IMR-90 (cell line): Measurements from ENCODE around the gene CKLF. TPM values are rescaled to one million over a fixed set of nuclear protein-coding genes. Genes with fewer than 3 reads are reported as not detected.

Source experiments
- ATAC-seq: fragments of 200-7000 bp; cut with Tn5 transposase; 2 replicates; pipeline ENCODE4 v1.9.1; 2020; ENCODE audit warnings: low read depth, mild to moderate bottlenecking, moderate library complexity
- BruUV-seq: library from RNA; stranded (reverse); fragments of 400-500 nt; replicated peaks from 2 replicates; lab custom pipeline; 2021; lab: Mats Ljungman, UMichigan
- CTCF ChIA-PET: fragments of 300-600 bp; formaldehyde crosslinking; extraction: SDS; loops from one replicate; lab custom pipeline; 2021; ENCODE audit warnings: antibody characterized with exemption; lab: Yijun Ruan, JAX
- POLR2A ChIA-PET: fragments of 300-600 bp; sonication (Branson Sonifier 250); formaldehyde crosslinking; loops from one replicate; lab custom pipeline; 2022; ENCODE audit warnings: antibody characterized with exemption; ENCODE audit not compliant: unreplicated experiment; lab: Charles Lee
- DNase-seq: peaks from one replicate; pipeline ENCODE4 v3.0.0; 2013
- H2AFZ ChIP-seq: replicated peaks from 2 replicates; pipeline ENCODE3; 2013; ENCODE audit warnings: low read length, mild to moderate bottlenecking; ENCODE audit not compliant: poor library complexity
- H2AK5ac ChIP-seq: 2 replicates; pipeline ENCODE4 v1.6.1; 2013; ENCODE audit warnings: low read depth, low read length, inconsistent platforms
- H2AK9ac ChIP-seq: replicated peaks from 2 replicates; pipeline ENCODE3; 2013; ENCODE audit warnings: mild to moderate bottlenecking, low read depth, low read length, moderate library complexity; ENCODE audit not compliant: poor library complexity
- H2BK120ac ChIP-seq: 2 replicates; pipeline ENCODE4 v1.6.1; 2013; ENCODE audit warnings: low read depth, low read length, inconsistent platforms
- H2BK15ac ChIP-seq: 3 replicates; pipeline ENCODE4 v1.6.1; 2013; ENCODE audit warnings: low read depth, low read length, inconsistent platforms
- H2BK20ac ChIP-seq: 2 replicates; pipeline ENCODE4 v1.6.1; 2013; ENCODE audit warnings: low read depth, mild to moderate bottlenecking, inconsistent platforms, low read length, moderate library complexity
- H2BK5ac ChIP-seq: 2 replicates; pipeline ENCODE4 v1.6.1; 2013; ENCODE audit warnings: mild to moderate bottlenecking, low read depth, low read length, inconsistent platforms; ENCODE audit not compliant: poor library complexity, severe bottlenecking
- H3K14ac ChIP-seq: replicated peaks from 2 replicates; pipeline ENCODE4 v1.6.1; 2013; ENCODE audit warnings: low read depth, low read length, inconsistent platforms
- H3K18ac ChIP-seq: 2 replicates; pipeline ENCODE4 v1.6.1; 2013; ENCODE audit warnings: low read depth, low read length, control low read depth
- H3K23ac ChIP-seq: 2 replicates; pipeline ENCODE4 v1.6.1; 2013; ENCODE audit warnings: low read depth, low read length, inconsistent platforms
- H3K27ac ChIP-seq: 2 replicates; pipeline ENCODE4 v1.5.1; 2013; ENCODE audit warnings: mild to moderate bottlenecking, control low read depth, low read length; ENCODE audit not compliant: insufficient read depth
- H3K27me3 ChIP-seq: 2 replicates; pipeline ENCODE4 v1.6.1; 2013; ENCODE audit warnings: low read length; ENCODE audit not compliant: control insufficient read depth, insufficient read depth
- H3K36me3 ChIP-seq: 2 replicates; pipeline ENCODE4 v1.6.1; 2013; ENCODE audit warnings: low read length, mixed read lengths; ENCODE audit not compliant: control insufficient read depth, insufficient read depth
- H3K4ac ChIP-seq: 2 replicates; pipeline ENCODE4 v1.6.1; 2013; ENCODE audit warnings: low read depth, low read length, inconsistent platforms
- H3K4me1 ChIP-seq: 2 replicates; pipeline ENCODE4 v1.6.1; 2013; ENCODE audit warnings: low read length, mixed read lengths; ENCODE audit not compliant: control insufficient read depth, insufficient read depth
- H3K4me2 ChIP-seq: 2 replicates; pipeline ENCODE4 v1.6.1; 2013; ENCODE audit warnings: low read depth, mild to moderate bottlenecking, control low read depth, low read length, moderate library complexity
- H3K4me3 ChIP-seq: 2 replicates; pipeline ENCODE4 v1.5.1; 2013; ENCODE audit warnings: low read depth, mild to moderate bottlenecking, control low read depth, low read length, moderate library complexity; ENCODE audit not compliant: insufficient read depth
- H3K56ac ChIP-seq: 2 replicates; pipeline ENCODE4 v1.6.1; 2013; ENCODE audit warnings: low read length, inconsistent platforms; ENCODE audit not compliant: insufficient read depth; ENCODE audit errors: extremely low read depth
- H3K79me1 ChIP-seq, 2 experiments: 2 replicates each; pipeline ENCODE4 v1.6.1; 2013; ENCODE audit warnings: low read length in 2 of 2, inconsistent platforms in 1 of 2, low read depth in 1 of 2
- H3K9ac ChIP-seq: 2 replicates; pipeline ENCODE4 v1.6.1; 2013; ENCODE audit warnings: low read depth, low read length, control low read depth
- H3K9me1 ChIP-seq: 2 replicates; pipeline ENCODE4 v1.6.1; 2013; ENCODE audit warnings: low read length, inconsistent platforms; ENCODE audit not compliant: insufficient read depth
- H3K9me3 ChIP-seq: 2 replicates; pipeline ENCODE4 v1.6.1; 2013; ENCODE audit warnings: low read length; ENCODE audit not compliant: control insufficient read depth, insufficient read depth
- H4K20me1 ChIP-seq: 2 replicates; pipeline ENCODE4 v1.6.1; 2013; ENCODE audit warnings: low read length, inconsistent platforms; ENCODE audit not compliant: insufficient read depth
- H4K5ac ChIP-seq: 2 replicates; pipeline ENCODE4 v1.6.1; 2013; ENCODE audit warnings: mild to moderate bottlenecking, low read depth, low read length, control low read depth
- H4K8ac ChIP-seq, 2 experiments: 2 replicates each; pipeline ENCODE4 v1.6.1; 2013; ENCODE audit warnings: low read depth in 2 of 2, low read length in 2 of 2, control low read depth in 1 of 2, inconsistent platforms in 1 of 2
- H4K91ac ChIP-seq: 2 replicates; pipeline ENCODE4 v1.6.1; 2013; ENCODE audit warnings: low read depth, low read length, inconsistent platforms; ENCODE audit not compliant: insufficient read depth
- CEBPB ChIP-seq: IDR thresholded peaks from 2 replicates; pipeline ENCODE4 v1.6.1; 2012; ENCODE audit warnings: low read depth, low read length, improper control_type of control experiment
- CHD1 ChIP-seq: IDR thresholded peaks from 2 replicates; pipeline ENCODE4 v1.6.1; 2012; ENCODE audit warnings: low read depth, low read length, improper control_type of control experiment
- FOS ChIP-seq: fragments of 150-350 bp; IDR thresholded peaks from 2 replicates; pipeline ENCODE4 v1.6.1; 2016; ENCODE audit warnings: low read depth, low read length
- MAFK ChIP-seq: IDR thresholded peaks from 2 replicates; pipeline ENCODE4 v1.6.1; 2012; ENCODE audit warnings: low read depth, low read length, improper control_type of control experiment
- MAZ ChIP-seq: IDR thresholded peaks from 2 replicates; pipeline ENCODE4 v1.6.1; 2012; ENCODE audit warnings: low read depth, mild to moderate bottlenecking, low read length, improper control_type of control experiment, moderate library complexity, borderline replicate concordance
- MXI1 ChIP-seq: IDR thresholded peaks from 2 replicates; pipeline ENCODE4 v1.6.1; 2012; ENCODE audit warnings: low read depth, mild to moderate bottlenecking, low read length, moderate library complexity, borderline replicate concordance
- NFE2L2 ChIP-seq: fragments of 150-350 bp; IDR thresholded peaks from 2 replicates; pipeline ENCODE4 v1.6.1; 2016; ENCODE audit warnings: low read depth, mild to moderate bottlenecking, low read length
- POLR2A ChIP-seq: IDR thresholded peaks from 2 replicates; pipeline ENCODE4 v1.6.1; 2012; ENCODE audit warnings: mild to moderate bottlenecking, low read depth, low read length
- RAD21 ChIP-seq: IDR thresholded peaks from 2 replicates; pipeline ENCODE4 v1.6.1; 2012; ENCODE audit warnings: low read length, improper control_type of control experiment
- RCOR1 ChIP-seq: IDR thresholded peaks from 2 replicates; pipeline ENCODE4 v1.6.1; 2012; ENCODE audit warnings: mild to moderate bottlenecking, low read length, improper control_type of control experiment; ENCODE audit not compliant: insufficient replicate concordance
- RFX5 ChIP-seq: IDR thresholded peaks from 2 replicates; pipeline ENCODE4 v1.8.0; 2012; ENCODE audit warnings: low read depth, mild to moderate bottlenecking, low read length, moderate library complexity
- SMC3 ChIP-seq: fragments of 150-350 bp; IDR thresholded peaks from 2 replicates; pipeline ENCODE4 v1.6.1; 2016; ENCODE audit warnings: low read depth, mild to moderate bottlenecking, antibody characterized with exemption, low read length, moderate library complexity
- WGBS, 2 experiments: methylation state at CpG; one replicate each; pipeline versions ENCODE4 v1.1.5 to v1.1.7; 2013; ENCODE audit warnings: missing lambda C conversion rate in 2 of 2; ENCODE audit not compliant: insufficient read length in 1 of 2; ENCODE audit errors: extremely low coverage in 2 of 2; 5-methylcytosine and 5-hydroxymethylcytosine counted together
- dilution Hi-C: fragments of 300-500 bp; cut with HindIII; formaldehyde crosslinking; loops from one replicate; pipeline ENCODE4 v1.14.3; 2018; ENCODE audit warnings: low sequenced_read_pairs; ENCODE audit not compliant: unreplicated experiment
- in situ Hi-C: fragments of 300-500 bp; cut with MboI; formaldehyde crosslinking; loops from 3 replicates; pipeline ENCODE4 v1.14.3; 2019; ENCODE audit warnings: low sequenced_read_pairs, inconsistent platforms, mixed read lengths
- intact Hi-C: fragments of 100-400 bp; cut with micrococcal nuclease; formaldehyde crosslinking; loops from 2 replicates; pipeline ENCODE4 v1.10.0; 2022
- polyA plus RNA-seq, 3 experiments: library from polyadenylated mRNA; depleted of rRNA; stranded (reverse); fragments of >200 nt; gene quantifications; 2 replicates each; pipeline ENCODE4 v1.2.3, GENCODE V29; 2012; ENCODE audit warnings: low replicate concordance in 1 of 3
- total RNA-seq: library from RNA; depleted of rRNA; stranded (reverse); fragments of >200 nt; gene quantifications from 2 replicates; pipeline ENCODE4 v1.2.3, GENCODE V29; 2012
- TF ChIP-seq, protein P1 (sequence below): fragments of 150-350 bp; IDR thresholded peaks from 2 replicates; pipeline ENCODE4 v1.6.1; 2016; ENCODE audit warnings: low read depth, mild to moderate bottlenecking, low read length, moderate library complexity, borderline replicate concordance
- TF ChIP-seq, protein P2 (sequence below): fragments of 150-350 bp; IDR thresholded peaks from 2 replicates; pipeline ENCODE4 v1.6.1; 2017; ENCODE audit warnings: mild to moderate bottlenecking, antibody characterized with exemption, low read length, low read depth
- TF ChIP-seq, protein P3 (sequence below): conservative IDR thresholded peaks from 2 replicates; pipeline ENCODE4 v1.5.1; 2012; ENCODE audit warnings: mild to moderate bottlenecking, low read depth, low read length, improper control_type of control experiment

The CKLF gene
- total and polyA plus RNA-seq, 2 of the 4 experiments (the other 2 are of a cell fraction): 60.8 to 92.2 TPM

DNA sequence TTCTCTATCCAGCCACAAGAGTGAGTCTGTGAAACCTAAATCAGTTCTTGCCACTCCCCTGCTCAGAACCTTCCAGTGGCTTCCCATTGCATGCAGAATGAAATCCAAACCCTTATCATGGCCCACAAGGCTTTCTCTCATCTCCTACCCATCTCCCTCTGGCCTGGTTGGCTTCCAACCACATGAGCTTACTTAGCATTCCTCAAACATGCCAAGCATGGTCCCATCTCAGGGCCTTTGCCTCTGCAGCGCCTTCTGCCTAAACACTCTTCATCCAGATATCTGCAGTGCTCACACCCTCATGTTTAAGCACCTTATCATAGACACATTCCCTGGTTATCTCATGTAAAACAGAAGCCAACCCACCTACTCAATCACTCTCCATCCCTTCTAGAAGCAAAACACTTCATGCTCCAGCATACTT, 18.0 kb upstream of the CKLF start:
- H3K4me2 ChIP-seq: no peak overlapping the region
- H3K4me3 ChIP-seq: no peak overlapping the region
- intact Hi-C loops (no loop called here), dilution Hi-C loops (no loop called here), in situ Hi-C loops (no loop called here)
- 89% methylated on average over 1 of the region's 1 CpG; no CpG with 5 or more reads in 1 of the 2 experiments for WGBS, 2 experiments
- no peak overlapping the region for H3K18ac ChIP-seq
- no peak overlapping the region for H2BK20ac ChIP-seq
- no peak overlapping the region for H2AFZ ChIP-seq
- no peak for ATAC-seq
- no peaks in the 10 kb centered on the region for H3K79me1 ChIP-seq
- H3K4ac ChIP-seq: no peak overlapping the region
- ChIA-PET POLR2A (no interaction called here), CTCF (no interaction called here)
- H2AK9ac ChIP-seq: no peak overlapping the region
- no peak overlapping the region for H2BK5ac ChIP-seq
- no TSS peak for BruUV-seq
- no peak overlapping the region for H2BK120ac ChIP-seq
- no peaks in the 10 kb centered on the region for H3K27me3 ChIP-seq
- TF ChIP-seq CHD1: no peak
- no peak for TF ChIP-seq POLR2A
- TF ChIP-seq RAD21: no peak
- TF ChIP-seq, protein P1, sequence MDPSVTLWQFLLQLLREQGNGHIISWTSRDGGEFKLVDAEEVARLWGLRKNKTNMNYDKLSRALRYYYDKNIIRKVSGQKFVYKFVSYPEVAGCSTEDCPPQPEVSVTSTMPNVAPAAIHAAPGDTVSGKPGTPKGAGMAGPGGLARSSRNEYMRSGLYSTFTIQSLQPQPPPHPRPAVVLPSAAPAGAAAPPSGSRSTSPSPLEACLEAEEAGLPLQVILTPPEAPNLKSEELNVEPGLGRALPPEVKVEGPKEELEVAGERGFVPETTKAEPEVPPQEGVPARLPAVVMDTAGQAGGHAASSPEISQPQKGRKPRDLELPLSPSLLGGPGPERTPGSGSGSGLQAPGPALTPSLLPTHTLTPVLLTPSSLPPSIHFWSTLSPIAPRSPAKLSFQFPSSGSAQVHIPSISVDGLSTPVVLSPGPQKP: no peak
- TF ChIP-seq CEBPB: no peak
- TF ChIP-seq MXI1: no peak
- TF ChIP-seq RFX5: no peak
- no peak for TF ChIP-seq SMC3
- TF ChIP-seq NFE2L2: no peak
- no peak for TF ChIP-seq MAFK
- TF ChIP-seq MAZ: no peak
- TF ChIP-seq, protein P2, sequence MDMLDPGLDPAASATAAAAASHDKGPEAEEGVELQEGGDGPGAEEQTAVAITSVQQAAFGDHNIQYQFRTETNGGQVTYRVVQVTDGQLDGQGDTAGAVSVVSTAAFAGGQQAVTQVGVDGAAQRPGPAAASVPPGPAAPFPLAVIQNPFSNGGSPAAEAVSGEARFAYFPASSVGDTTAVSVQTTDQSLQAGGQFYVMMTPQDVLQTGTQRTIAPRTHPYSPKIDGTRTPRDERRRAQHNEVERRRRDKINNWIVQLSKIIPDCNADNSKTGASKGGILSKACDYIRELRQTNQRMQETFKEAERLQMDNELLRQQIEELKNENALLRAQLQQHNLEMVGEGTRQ: no peak
- TF ChIP-seq, protein P3, sequence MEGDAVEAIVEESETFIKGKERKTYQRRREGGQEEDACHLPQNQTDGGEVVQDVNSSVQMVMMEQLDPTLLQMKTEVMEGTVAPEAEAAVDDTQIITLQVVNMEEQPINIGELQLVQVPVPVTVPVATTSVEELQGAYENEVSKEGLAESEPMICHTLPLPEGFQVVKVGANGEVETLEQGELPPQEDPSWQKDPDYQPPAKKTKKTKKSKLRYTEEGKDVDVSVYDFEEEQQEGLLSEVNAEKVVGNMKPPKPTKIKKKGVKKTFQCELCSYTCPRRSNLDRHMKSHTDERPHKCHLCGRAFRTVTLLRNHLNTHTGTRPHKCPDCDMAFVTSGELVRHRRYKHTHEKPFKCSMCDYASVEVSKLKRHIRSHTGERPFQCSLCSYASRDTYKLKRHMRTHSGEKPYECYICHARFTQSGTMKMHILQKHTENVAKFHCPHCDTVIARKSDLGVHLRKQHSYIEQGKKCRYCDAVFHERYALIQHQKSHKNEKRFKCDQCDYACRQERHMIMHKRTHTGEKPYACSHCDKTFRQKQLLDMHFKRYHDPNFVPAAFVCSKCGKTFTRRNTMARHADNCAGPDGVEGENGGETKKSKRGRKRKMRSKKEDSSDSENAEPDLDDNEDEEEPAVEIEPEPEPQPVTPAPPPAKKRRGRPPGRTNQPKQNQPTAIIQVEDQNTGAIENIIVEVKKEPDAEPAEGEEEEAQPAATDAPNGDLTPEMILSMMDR: no peak
- TF ChIP-seq RCOR1: no peak
- TF ChIP-seq FOS: no peak
- no peak overlapping the region for H2AK5ac ChIP-seq
- 0 out of 2 replicates have a peak, but pooled peaks cover 8% of the 10 kb centered on the region for H3K9me1 ChIP-seq
- H3K36me3 ChIP-seq: peaks cover 32% of the 10 kb centered on the region
- no peak overlapping the region for H3K27ac ChIP-seq
- no peak overlapping the region for H3K9ac ChIP-seq
- H4K91ac ChIP-seq: no peak overlapping the region
- no peaks in the 10 kb centered on the region for H3K9me3 ChIP-seq
- H3K23ac ChIP-seq: no peak overlapping the region
- no peak overlapping the region for H3K56ac ChIP-seq
- no peaks in the 10 kb centered on the region for H4K20me1 ChIP-seq
- H3K14ac ChIP-seq: no peak overlapping the region
- no peak overlapping the region for H4K5ac ChIP-seq
- no peak overlapping the region for H2BK15ac ChIP-seq
- no peak for DNase-seq
- no peak overlapping the region for H4K8ac ChIP-seq
- no peaks in the 10 kb centered on the region for H3K4me1 ChIP-seq
